GM23338 (cell line): ENCODE results near the gene ANKHD1. TPM values are rescaled to one million over a fixed set of nuclear protein-coding genes. Genes with fewer than 3 reads are reported as not detected.

Experiments used
- ATAC-seq: fragments of 200-7000 bp; cut with Tn5 transposase; 3 replicates; pipeline ENCODE4 v1.9.1; 2020
- DNase-seq: peaks from one replicate; pipeline ENCODE4 v3.0.0-alpha.2; 2015; ENCODE audit warnings: low spot score
- H2AFZ ChIP-seq: fragments of 200-600 bp; sonication (generic); 2 replicates; pipeline ENCODE4 v1.8.0; 2016; ENCODE audit warnings: antibody characterized with exemption, mild to moderate bottlenecking, moderate library complexity
- H3F3A ChIP-seq: fragments of 200-600 bp; sonication (generic); replicated peaks from 2 replicates; pipeline ENCODE4 v1.8.0; 2017; ENCODE audit warnings: antibody characterized with exemption, mixed run types, low read depth
- H3K27ac ChIP-seq: fragments of 200-600 bp; sonication (generic); 2 replicates; pipeline ENCODE4 v1.6.1; 2016; ENCODE audit warnings: low read depth
- H3K27me3 ChIP-seq: fragments of 200-600 bp; sonication (generic); 2 replicates; pipeline ENCODE4 v1.8.0; 2016; ENCODE audit warnings: mild to moderate bottlenecking, mixed run types, moderate library complexity; ENCODE audit not compliant: insufficient read depth
- H3K36me3 ChIP-seq: fragments of 200-600 bp; sonication (generic); 2 replicates; pipeline ENCODE4 v1.8.0; 2016; ENCODE audit warnings: mild to moderate bottlenecking; ENCODE audit not compliant: insufficient read depth
- H3K4me1 ChIP-seq: fragments of 200-600 bp; sonication (generic); 2 replicates; pipeline ENCODE4 v1.8.0; 2016; ENCODE audit warnings: mild to moderate bottlenecking, moderate library complexity; ENCODE audit not compliant: insufficient read depth
- H3K4me2 ChIP-seq: fragments of 200-600 bp; sonication (generic); 2 replicates; pipeline ENCODE4 v1.7.1; 2017; ENCODE audit warnings: mixed run types
- H3K4me3 ChIP-seq: fragments of 200-600 bp; sonication (generic); 2 replicates; pipeline ENCODE4 v1.6.1; 2016; ENCODE audit warnings: mixed run types
- H3K79me2 ChIP-seq: fragments of 200-600 bp; sonication (generic); replicated peaks from 2 replicates; pipeline ENCODE4 v1.8.0; 2017; ENCODE audit warnings: mild to moderate bottlenecking; ENCODE audit not compliant: insufficient read depth
- H3K9me2 ChIP-seq: fragments of 200-600 bp; sonication (generic); 2 replicates; pipeline ENCODE4 v1.8.0; 2017; ENCODE audit not compliant: insufficient read depth
- H4K20me1 ChIP-seq: fragments of 200-600 bp; sonication (generic); replicated peaks from 2 replicates; pipeline ENCODE4 v1.8.0; 2017; ENCODE audit warnings: mild to moderate bottlenecking; ENCODE audit not compliant: insufficient read depth
- H3K27ac Mint-ChIP-seq: 2 replicates; pipeline ENCODE4 v1.8.0; 2020; ENCODE audit warnings: inconsistent platforms, mild to moderate bottlenecking, moderate library complexity, mixed read lengths
- H3K27me3 Mint-ChIP-seq: 3 replicates; pipeline ENCODE4 v1.8.0; 2022; ENCODE audit warnings: low read depth, mild to moderate bottlenecking, moderate library complexity, mixed read lengths, inconsistent platforms; ENCODE audit not compliant: insufficient read depth, poor library complexity
- H3K36me3 Mint-ChIP-seq: 3 replicates; pipeline ENCODE4 v1.8.0; 2021; ENCODE audit warnings: low read depth, mild to moderate bottlenecking, inconsistent platforms, moderate library complexity, mixed read lengths
- H3K4me1 Mint-ChIP-seq: 3 replicates; pipeline ENCODE4 v1.8.0; 2020; ENCODE audit warnings: mild to moderate bottlenecking, inconsistent platforms, mixed read lengths
- H3K4me3 Mint-ChIP-seq: 3 replicates; pipeline ENCODE4 v1.8.0; 2021; ENCODE audit warnings: moderate library complexity, mild to moderate bottlenecking, inconsistent platforms, mixed read lengths
- H3K9me3 Mint-ChIP-seq: 3 replicates; pipeline ENCODE4 v1.8.0; 2020; ENCODE audit warnings: moderate library complexity, mild to moderate bottlenecking, inconsistent platforms, mixed read lengths
- EZH2 ChIP-seq: fragments of 200-600 bp; sonication (generic); IDR thresholded peaks from one replicate; pipeline ENCODE4 v1.8.0; 2017; ENCODE audit warnings: antibody characterized with exemption, mild to moderate bottlenecking, low read depth; ENCODE audit not compliant: unreplicated experiment
- NANOG ChIP-seq: IDR thresholded peaks from 2 replicates; pipeline ENCODE4 v1.6.1; 2016; ENCODE audit warnings: antibody characterized with exemption, borderline replicate concordance
- STAT1 ChIP-seq: IDR thresholded peaks from one replicate; pipeline ENCODE4 v1.6.1; 2016; ENCODE audit warnings: antibody characterized with exemption; ENCODE audit not compliant: unreplicated experiment
- ZNF114 ChIP-seq: fragments of 250-450 bp; sonication (Bioruptor Pico); IDR thresholded peaks from 2 replicates; pipeline ENCODE4 v1.5.0; 2020; ENCODE audit warnings: mild to moderate bottlenecking, moderate library complexity
- polyA plus RNA-seq: library from polyadenylated mRNA; unstranded; fragments of >200 nt; fragmentation: Nextera tagmentation; extraction: Ambion mirVana; gene quantifications from 2 replicates; pipeline ENCODE4 v1.2.1, GENCODE V29; 2016
- total RNA-seq: library from RNA; depleted of rRNA; stranded (reverse); fragments of >200 nt; shearing (Covaris generic); gene quantifications from 2 replicates; pipeline ENCODE4 v1.2.3, GENCODE V29; 2014
- TF ChIP-seq, protein P1 (sequence below): fragments of 250-450 bp; sonication (Bioruptor Pico); IDR thresholded peaks from 2 replicates; pipeline ENCODE4 v1.5.0; 2020; ENCODE audit warnings: mild to moderate bottlenecking, moderate library complexity

ANKHD1 gene
- total and polyA plus RNA-seq, 2 experiments from 2014 or later: 73.0 to 119 TPM

DNA sequence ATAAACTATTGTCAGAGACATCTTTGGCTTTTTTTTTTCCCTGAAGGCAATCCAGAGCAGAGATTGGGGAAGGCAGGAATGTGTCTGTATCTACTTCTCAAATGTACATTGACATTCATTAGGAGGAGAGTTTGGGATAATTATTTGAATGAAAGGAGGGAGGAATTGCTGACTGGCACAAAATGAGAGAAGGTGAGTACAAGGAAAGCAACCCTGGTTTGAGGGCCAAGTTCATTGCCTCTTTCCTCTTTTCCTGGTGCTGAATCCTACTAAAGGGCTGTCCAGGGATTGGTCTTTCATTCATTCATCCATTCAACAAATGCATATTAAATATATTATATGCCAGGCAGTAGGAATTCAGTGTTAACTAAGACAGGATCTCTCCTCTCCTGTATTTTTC is 18.8 kb upstream of the ANKHD1 start:
- H3K4me2 ChIP-seq: no peak overlapping the region
- H3K4me3 ChIP-seq: no peak overlapping the region
- no peak overlapping the region for H2AFZ ChIP-seq
- ATAC-seq (no peak), DNase-seq (no peak)
- Mint-ChIP-seq H3K27ac (no peak overlapping the region), H3K4me3 (no peak overlapping the region), H3K4me1 (no peaks in the 10 kb centered on the region), H3K36me3 (no peaks in the 10 kb centered on the region), H3K9me3 (no peaks in the 10 kb centered on the region), H3K27me3 (peaks cover 5% of the 10 kb centered on the region)
- no peaks in the 10 kb centered on the region for H3K79me2 ChIP-seq
- no peaks in the 10 kb centered on the region; the same call in 1 of the 2 replicates for H4K20me1 ChIP-seq
- TF ChIP-seq, protein P1, sequence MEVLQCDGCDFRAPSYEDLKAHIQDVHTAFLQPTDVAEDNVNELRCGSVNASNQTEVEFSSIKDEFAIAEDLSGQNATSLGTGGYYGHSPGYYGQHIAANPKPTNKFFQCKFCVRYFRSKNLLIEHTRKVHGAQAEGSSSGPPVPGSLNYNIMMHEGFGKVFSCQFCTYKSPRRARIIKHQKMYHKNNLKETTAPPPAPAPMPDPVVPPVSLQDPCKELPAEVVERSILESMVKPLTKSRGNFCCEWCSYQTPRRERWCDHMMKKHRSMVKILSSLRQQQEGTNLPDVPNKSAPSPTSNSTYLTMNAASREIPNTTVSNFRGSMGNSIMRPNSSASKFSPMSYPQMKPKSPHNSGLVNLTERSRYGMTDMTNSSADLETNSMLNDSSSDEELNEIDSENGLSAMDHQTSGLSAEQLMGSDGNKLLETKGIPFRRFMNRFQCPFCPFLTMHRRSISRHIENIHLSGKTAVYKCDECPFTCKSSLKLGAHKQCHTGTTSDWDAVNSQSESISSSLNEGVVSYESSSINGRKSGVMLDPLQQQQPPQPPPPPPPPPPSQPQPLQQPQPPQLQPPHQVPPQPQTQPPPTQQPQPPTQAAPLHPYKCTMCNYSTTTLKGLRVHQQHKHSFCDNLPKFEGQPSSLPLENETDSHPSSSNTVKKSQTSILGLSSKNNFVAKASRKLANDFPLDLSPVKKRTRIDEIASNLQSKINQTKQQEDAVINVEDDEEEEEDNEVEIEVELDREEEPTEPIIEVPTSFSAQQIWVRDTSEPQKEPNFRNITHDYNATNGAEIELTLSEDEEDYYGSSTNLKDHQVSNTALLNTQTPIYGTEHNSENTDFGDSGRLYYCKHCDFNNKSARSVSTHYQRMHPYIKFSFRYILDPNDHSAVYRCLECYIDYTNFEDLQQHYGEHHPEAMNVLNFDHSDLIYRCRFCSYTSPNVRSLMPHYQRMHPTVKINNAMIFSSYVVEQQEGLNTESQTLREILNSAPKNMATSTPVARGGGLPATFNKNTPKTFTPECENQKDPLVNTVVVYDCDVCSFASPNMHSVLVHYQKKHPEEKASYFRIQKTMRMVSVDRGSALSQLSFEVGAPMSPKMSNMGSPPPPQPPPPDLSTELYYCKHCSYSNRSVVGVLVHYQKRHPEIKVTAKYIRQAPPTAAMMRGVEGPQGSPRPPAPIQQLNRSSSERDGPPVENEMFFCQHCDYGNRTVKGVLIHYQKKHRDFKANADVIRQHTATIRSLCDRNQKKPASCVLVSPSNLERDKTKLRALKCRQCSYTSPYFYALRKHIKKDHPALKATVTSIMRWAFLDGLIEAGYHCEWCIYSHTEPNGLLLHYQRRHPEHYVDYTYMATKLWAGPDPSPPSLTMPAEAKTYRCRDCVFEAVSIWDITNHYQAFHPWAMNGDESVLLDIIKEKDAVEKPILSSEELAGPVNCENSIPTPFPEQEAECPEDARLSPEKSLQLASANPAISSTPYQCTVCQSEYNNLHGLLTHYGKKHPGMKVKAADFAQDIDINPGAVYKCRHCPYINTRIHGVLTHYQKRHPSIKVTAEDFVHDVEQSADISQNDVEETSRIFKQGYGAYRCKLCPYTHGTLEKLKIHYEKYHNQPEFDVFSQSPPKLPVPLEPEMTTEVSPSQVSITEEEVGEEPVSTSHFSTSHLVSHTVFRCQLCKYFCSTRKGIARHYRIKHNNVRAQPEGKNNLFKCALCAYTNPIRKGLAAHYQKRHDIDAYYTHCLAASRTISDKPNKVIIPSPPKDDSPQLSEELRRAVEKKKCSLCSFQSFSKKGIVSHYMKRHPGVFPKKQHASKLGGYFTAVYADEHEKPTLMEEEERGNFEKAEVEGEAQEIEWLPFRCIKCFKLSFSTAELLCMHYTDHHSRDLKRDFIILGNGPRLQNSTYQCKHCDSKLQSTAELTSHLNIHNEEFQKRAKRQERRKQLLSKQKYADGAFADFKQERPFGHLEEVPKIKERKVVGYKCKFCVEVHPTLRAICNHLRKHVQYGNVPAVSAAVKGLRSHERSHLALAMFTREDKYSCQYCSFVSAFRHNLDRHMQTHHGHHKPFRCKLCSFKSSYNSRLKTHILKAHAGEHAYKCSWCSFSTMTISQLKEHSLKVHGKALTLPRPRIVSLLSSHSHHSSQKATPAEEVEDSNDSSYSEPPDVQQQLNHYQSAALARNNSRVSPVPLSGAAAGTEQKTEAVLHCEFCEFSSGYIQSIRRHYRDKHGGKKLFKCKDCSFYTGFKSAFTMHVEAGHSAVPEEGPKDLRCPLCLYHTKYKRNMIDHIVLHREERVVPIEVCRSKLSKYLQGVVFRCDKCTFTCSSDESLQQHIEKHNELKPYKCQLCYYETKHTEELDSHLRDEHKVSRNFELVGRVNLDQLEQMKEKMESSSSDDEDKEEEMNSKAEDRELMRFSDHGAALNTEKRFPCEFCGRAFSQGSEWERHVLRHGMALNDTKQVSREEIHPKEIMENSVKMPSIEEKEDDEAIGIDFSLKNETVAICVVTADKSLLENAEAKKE (CRISPR knock-in tag): no peak
- TF ChIP-seq STAT1: no peak
- no peaks in the 10 kb centered on the region for H3F3A ChIP-seq
- H3K9me2 ChIP-seq: no peaks in the 10 kb centered on the region
- no peaks in the 10 kb centered on the region for H3K4me1 ChIP-seq
- H3K27me3 ChIP-seq: no peaks in the 10 kb centered on the region
- no peak overlapping the region for H3K27ac ChIP-seq
- no peaks in the 10 kb centered on the region for H3K36me3 ChIP-seq

DNA sequence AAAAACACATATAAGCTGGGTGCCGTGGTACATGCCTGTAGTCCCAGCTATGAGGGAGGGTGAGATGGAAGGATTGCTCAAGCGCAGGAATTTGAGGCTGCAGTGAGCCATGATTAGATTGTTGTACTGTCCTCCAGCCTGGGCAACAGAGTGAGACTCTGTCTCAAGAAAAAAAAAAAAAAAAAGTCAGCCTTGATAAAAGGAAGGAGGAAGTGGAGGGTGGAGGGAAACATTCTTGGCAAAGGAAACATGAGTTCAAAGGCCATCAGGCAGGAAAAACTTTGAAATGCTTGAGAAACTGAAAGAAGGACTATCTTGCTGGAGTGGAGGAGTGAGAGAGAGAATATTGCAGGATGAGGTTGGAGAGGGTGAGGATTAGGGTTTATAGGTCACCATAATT is 18.3 kb upstream of the ANKHD1 start:
- Histone ChIP-seq H4K20me1 (no peaks in the 10 kb centered on the region; the same call in 1 of the 2 replicates), H3K36me3 (no peaks in the 10 kb centered on the region), H3K27me3 (no peaks in the 10 kb centered on the region), H2AFZ (no peak overlapping the region), H3K4me3 (no peak overlapping the region), H3F3A (no peaks in the 10 kb centered on the region), H3K4me1 (no peaks in the 10 kb centered on the region), H3K4me2 (no peak overlapping the region), H3K9me2 (no peaks in the 10 kb centered on the region), H3K27ac (no peak overlapping the region), H3K79me2 (no peaks in the 10 kb centered on the region)
- no peak overlapping the region for H3K27ac Mint-ChIP-seq
- H3K4me3 Mint-ChIP-seq: no peak overlapping the region
- H3K9me3 Mint-ChIP-seq: no peaks in the 10 kb centered on the region
- no peak for DNase-seq
- H3K4me1 Mint-ChIP-seq: no peaks in the 10 kb centered on the region
- H3K27me3 Mint-ChIP-seq: peaks cover 5% of the 10 kb centered on the region
- no peaks in the 10 kb centered on the region for H3K36me3 Mint-ChIP-seq
- ATAC-seq: no peak
- TF ChIP-seq, protein P1 (CRISPR knock-in tag): no peak
- no peak for TF ChIP-seq NANOG
- TF ChIP-seq ZNF114 (CRISPR knock-in tag): no peak
- no peak for TF ChIP-seq EZH2
